Stimulated activated CD8-positive, alpha-beta memory T cell treated with anti-CD3 and anti-CD28 coated beads, Interleukin-4, amount 100 ng/mL, for 24 hours (primary cell): ENCODE data around the gene ACOT13.
"Not testable (repeated sequence)": the region's sequence is repeated elsewhere in the genome, so short reads cannot be mapped to it uniquely, and the experiment has no call there.

ENCODE experiments used
- DNase-seq: peaks from one replicate; pipeline ENCODE4 v3.0.0-alpha.2; 2020; ENCODE audit warnings: low read depth

The ACOT13 gene

DNA sequence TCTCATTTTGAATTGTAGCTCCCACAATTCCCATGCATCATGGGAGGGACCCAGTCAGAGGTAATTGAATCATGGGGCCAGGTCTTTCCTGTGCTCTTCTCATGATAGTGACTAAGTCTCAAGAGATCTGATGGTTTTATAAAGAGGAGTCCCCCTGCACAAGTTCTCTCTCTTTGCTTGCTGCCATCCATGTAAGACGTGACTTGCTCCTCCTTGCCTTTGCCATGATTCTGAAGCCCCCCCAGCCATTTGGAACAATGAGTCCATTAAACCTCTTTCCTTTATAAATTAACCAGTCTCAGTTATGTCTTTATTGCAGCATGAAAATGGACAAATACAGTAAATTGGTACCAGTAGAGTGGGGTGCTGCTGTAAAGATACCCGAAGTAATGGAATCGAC, 63.8 kb downstream of the ACOT13 start:
- DNase-seq, result not testable (repeated sequence)

DNA sequence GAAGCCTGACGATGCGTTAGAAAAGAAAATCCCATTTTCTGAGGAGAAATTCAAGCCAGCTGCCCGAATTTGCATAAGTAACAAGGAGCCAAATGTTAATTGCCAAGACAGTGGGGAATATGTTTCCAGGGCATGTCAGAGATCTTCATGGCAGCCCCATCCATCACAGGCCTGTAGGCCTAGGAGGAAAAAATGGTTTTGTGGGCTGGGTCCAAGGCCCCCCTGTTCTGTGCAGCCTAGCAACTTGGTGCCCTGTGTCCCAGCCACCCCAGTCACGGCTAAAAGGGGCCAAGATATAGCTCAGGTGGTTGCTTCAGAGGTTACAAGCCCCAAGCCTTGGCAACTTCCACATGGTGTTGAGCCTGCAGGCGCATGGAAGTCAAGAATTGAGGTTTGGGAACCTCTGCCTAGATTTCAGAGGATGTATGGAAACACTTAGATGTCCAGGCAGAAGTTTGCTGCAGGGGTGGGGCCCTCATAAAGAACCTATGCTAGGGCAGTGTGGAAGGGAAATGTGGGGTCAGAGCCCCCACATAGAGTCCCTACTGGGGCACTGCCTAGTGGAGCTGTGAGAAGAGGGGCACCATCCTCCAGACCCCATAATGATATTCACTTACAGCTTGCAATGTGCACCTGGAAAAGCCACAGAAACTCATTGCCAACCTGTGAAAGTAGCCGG, 64.7 kb downstream of the ACOT13 start:
- not testable (repeated sequence) for DNase-seq

DNA sequence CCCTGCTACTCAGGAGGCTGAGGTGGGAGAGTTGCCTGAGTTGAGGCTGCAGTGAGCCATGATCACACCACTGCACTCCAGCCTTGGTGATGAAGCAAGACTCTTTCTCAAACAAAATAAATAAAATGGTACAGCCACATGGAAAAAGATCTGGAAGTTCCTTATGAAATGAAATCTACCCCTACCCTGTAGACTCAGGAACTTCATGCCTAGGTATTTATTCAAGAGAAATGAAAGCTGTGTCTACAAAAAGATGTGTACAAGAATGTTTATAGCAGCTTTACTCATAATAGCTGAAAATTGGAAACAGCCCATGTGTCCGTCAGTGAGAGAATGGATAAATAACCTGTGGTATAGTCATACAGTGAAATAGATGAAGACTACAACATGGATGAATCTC, 67.3 kb downstream of the ACOT13 start:
- DNase-seq, result no peak

DNA sequence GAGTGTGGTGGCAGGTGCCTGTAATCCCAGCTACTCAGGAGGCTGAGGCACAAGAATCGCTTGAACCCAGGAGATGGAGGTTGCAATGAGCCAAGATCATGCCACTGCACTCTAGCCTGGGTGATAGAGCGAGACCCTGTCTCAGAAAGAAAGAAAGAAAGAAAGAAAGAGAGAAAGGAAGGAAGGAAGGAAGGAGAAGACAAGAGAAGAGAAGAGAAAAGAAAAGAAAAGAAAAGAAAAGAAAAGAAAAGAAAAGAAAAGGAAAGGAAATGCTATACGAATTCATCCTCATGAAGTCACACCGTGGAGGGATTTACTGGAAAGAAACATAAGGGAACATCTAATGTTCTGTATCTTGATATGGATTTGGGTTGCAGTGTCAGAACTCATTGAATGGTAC, 67.8 kb downstream of the ACOT13 start:
- not testable (repeated sequence) for DNase-seq

DNA sequence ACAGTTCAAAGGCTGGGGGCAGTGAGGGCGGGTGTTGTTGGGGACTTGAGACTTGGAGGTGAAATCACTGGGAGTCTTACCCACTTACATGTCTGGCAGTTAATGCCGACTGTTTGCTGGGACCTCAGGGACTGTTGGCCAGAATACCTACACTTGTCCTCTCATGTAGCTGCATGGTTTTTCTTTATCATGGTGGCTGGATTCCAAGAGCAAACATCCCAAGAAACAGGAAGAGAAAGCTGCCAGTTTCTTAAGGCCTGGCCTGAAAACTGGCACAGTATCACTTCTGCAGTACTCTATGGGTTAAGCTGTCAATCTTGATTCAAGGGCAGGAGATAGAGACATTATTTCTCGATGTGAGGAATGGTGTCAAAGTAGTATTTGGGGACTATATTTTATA, 71.9 kb downstream of the ACOT13 start:
- no peak for DNase-seq

DNA sequence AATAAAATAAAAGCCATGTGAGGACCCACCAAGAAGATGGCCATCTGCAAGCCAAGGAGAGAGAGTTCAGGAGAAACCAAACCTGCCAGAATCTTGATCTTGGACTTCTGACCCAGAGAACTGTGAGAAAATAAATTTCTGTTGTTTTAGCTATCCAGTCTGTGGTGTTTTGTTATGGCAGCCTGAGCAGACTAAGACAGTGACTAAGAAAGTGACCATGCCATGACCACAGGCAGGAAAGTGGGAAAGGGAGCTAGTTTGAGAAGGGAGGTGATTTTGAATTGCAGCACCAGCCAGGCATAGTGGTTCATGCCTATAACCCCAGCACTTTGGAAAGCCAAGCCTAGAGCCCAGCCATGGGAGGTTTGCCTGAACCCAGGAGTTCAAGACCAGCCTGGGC, 74.0 kb downstream of the ACOT13 start:
- DNase-seq, result no peak

DNA sequence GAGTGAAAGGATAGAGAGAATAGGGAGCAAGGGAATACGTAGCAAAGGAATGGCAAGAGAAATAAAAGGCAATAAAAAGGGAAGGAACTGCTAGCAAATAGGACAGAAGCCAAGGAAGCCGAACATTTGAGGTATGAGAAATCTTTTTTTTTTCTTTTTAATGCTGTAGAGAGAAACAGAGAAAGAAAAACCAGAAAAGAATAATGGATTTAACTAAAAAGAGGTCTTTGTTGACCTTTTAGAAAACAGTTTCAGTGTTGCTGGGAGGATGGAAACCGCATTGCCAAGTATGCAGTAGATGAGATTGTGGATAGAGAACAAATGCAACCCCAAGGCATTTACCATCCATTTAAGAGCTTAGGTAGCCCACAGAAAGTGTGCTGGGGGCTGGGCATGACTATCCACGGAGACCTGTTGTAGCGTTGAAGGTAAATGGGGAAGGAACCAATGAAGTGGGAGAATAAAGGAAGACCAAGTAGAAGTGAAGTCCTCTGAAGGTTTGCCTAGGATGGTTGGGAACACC, 75.4 kb downstream of the ACOT13 start:
- no peak for DNase-seq

DNA sequence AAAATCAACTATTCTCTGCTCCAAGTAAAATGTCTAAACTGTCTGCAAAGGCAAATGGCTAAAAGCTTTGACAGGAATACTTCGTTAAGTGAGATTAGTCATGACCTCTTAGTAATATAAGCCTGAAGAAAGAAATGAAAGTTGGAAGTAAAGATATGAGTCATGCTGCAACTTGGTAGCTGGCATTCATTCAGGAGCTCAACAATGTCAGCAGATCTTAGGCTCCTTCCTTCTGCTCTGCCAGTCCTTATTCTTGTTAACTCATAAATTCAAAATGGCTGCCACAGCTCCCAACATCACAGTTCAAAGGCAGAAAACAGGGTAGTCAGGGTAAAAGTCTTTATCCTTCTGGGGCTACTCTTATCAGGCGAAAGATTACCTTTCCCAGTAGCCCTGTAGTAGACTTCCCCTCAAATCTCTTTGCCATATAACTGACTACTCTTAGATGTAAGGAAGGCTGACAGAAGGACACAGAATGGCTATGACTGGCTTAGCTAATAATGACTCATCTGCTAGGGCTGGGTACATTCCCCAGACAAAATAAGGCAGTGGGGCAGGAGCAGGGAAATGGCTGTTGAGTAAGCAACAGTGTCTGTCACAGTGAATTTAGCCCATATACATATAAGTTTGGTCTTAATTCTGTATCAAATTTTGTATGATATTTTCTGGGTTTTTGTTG, 76.5 kb downstream of the ACOT13 start:
- no peak for DNase-seq

DNA sequence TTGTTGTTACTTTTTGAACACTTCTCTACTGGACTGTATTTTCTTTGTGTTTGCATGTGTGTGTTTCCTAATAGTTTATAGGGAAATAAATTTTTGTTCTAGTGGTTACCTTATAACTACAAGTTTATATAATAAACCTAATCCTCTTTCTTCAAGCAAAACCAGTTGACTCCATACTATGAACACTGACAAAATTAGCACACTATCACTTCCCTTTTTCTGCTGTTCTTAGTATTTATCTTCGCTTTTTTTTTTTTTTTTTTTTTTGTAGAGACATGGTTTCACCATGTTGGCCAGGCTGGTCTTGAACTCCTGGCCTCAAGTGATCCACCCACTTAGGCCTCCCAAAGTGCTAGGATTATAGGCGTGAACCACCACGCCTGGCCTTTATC, 77.1 kb downstream of the ACOT13 start:
- no peak for DNase-seq

DNA sequence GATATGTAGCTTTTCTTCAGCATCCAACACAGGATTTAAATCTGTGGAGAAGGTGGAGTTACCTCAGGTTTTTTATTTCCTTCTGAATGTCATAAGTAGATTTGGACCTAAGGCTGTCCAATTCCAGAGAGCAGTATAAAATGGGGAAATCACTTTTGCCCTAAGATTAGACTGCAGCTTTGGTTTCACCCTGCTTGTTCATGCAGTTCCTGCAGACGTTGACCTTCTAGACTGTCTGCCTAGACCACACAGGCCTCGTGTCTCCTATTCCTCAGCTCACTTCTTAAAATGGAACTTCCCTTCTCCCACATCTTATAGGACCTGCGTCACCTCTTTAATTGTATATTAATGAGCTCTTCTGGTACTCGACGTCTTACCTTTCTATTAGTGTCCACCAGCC, 78.0 kb downstream of the ACOT13 start:
- no peak for DNase-seq

DNA sequence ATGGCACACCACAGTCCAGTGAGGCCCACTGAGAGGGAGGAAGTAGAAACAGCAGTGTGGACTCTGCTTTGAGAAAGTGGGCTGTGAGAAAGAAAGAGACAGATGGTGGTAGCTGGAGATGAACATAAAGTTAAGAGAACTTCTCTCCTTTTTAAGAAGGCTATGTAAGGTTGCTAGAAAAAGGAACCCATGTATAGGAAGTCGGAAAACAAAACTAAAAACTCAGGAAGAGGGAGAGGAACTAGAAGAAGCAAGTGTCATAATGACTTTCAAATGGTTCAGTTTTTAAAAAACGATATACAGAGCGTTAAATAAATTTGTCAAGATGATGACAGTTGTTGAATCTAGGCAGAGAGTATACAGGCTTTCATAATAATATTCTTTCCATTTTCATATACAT, 82.4 kb downstream of the ACOT13 start:
- no peak for DNase-seq

DNA sequence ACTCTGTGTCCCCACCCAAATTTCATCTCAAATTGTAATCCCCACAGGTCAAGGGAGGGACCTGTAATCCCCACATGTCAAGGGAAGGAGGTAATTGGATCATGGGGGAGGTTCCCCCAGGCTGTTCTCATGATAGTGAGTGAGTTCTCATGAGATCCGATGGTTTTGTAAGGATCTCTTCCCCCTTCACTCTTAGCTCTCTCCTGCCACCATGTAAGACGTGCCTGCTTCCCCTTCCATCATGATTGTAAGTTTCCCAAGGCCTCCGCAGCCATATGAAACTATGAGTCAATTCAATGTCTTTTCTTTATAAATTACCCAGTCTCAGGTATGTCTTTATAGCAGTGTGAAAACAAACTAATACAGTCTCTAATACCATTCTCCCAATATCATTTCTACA, 84.0 kb downstream of the ACOT13 start:
- not testable (repeated sequence) for DNase-seq

DNA sequence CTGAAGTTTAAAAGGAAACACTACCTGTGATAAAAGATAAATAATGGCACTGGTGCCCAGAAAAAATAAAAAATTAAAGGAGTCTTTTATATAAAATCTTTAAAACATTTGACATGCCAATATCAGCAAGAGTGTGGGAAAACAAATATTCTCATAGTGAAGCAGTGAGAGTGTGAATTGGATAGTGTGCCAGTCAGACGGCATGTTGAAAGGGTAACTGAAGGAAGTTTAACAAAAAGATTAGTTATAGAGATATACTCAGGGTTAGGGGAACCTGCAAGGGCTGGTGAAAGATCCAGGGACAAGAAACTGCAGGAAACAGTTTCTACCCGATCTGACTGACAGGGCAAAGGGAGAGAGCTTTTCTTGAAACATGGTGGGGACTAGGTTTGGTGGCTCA, 85.6 kb downstream of the ACOT13 start:
- DNase-seq, result no peak

DNA sequence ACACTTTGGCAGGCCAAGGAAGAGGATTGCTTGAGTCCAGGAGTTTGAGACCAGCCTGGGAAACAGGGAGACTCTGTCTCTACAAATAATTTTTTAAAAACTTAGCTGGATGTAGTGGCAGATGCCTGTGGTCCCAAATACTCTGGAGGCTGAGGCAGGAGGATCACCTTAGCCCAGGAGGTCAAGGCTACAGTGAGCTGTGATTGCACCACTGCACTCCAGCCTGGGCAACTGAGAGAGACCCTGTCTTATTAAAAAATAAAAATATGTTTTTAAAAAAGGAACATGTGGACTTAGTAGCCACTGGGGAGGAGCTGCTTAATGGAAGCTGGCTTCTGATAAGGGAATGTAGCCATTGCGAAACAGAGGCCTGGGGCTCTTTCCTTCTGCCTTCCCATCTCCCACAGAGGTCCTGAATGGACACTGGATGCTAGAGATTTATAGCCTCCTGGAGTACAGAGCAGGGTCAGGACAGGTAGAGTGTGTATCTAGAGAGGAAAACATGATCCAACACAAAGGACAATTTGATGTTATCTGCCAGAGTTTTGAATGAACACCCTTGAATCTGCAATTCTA, 86.1 kb downstream of the ACOT13 start:
- no peak for DNase-seq

DNA sequence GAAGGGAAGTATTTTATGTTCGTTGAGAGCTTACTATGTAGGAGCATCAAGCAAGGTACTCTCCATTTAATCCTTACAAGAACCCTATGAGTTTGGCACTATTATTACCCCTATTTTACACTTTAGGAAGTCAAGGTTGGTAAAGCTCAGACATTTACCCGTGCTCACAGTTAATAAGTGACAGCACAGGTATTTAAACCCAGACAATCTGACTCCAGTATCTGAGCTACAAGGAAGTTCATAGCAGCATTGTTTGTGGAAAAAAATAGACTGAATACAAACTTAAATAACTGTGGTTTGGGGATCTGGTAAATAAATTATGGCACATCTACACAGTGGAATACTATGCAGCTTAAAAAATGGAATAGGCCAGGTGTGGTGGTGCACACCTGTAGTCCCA, 86.7 kb downstream of the ACOT13 start:
- DNase-seq, result no peak

DNA sequence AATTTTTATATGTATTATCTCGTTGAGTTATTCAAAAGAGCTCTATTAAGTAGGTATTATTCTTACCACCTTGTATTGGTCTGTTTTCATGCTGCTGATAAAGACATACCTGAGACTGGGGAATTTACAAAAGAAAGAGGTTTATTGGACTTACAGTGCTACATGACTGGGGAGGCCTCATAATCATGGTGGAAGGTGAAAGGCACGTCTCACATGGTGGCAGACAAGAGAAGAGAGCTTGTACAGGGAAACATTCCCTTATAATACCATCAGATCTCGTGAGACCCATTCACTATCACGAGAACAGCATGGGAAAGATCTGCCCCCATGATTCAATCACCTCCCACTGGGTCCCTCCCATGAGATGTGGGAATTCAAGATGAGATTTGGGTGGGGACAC, 87.5 kb downstream of the ACOT13 start:
- DNase-seq, result not testable (repeated sequence)
